GM12875 (cell line): ENCODE data around the gene RFPL2.
"Not testable (repeated sequence)": the region's sequence is repeated elsewhere in the genome, so short reads cannot be mapped to it uniquely, and the experiment has no call there.

Experiments
- H3K4me3 ChIP-seq: one replicate; pipeline ENCODE4 v1.5.1; 2011; ENCODE audit warnings: low read depth, low read length, control low read depth
- CTCF ChIP-seq: IDR thresholded peaks from 2 replicates; pipeline ENCODE4 v1.5.1; 2011; ENCODE audit warnings: low read depth, mild to moderate bottlenecking, control low read depth, inconsistent platforms, low read length, moderate library complexity, borderline replicate concordance; ENCODE audit not compliant: insufficient read depth

Gene RFPL2

DNA sequence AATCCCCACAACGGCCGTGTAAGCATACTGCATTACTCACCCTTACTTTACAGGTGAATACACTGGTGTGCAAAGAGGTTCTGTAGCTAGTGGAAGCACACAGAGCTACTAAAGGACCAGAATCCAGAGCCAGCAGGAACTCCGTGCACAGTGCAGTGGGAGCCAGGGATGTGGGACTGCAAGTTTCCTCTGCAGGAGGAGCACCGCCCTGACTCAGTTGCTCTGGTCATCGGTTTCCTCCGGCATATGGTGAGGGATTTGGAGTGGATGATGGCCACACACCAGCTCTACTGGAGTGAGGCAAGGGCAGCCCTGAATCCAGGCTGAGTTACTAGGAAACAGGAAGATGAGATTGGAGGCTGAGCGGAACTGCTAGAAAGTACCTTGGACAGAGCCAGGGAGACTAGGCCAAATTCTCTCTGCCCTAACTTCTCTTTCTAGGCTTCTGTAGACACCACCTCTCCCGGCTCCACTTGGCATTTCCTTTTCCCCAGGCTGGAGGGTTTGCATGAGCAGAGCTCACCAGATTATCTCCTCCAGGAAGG is 27.6 kb downstream of the RFPL2 start:
- TF ChIP-seq CTCF, result no peak
- H3K4me3 ChIP-seq, result no peak overlapping the region

GRCh38 chr22:32175683-32176644 is 28.9 kb downstream of the RFPL2 start:
- H3K4me3 ChIP-seq, result no peak overlapping the region
- no peak; the same call in 1 of the 2 replicates for TF ChIP-seq CTCF

DNA sequence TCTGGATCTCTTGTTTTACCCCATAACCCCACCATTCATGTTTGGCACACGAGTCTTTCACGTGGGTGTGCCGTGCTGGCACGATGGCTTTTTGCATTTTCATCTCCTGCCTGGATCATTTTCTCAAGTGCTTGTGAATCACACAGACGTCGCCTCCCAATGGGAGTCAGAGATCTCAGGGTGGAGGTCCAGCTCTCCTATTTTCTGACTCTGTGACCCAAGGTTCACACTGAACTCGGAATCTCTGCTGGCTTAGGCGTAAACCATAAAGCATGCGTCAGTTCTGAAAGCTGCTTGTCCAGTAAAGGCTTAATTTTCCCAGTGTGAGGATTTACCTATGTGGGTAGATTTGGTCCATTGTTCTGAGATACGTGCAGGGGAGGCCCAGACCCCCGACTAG is 29.8 kb downstream of the RFPL2 start:
- H3K4me3 ChIP-seq, result no peak overlapping the region
- TF ChIP-seq CTCF, result no peak

DNA sequence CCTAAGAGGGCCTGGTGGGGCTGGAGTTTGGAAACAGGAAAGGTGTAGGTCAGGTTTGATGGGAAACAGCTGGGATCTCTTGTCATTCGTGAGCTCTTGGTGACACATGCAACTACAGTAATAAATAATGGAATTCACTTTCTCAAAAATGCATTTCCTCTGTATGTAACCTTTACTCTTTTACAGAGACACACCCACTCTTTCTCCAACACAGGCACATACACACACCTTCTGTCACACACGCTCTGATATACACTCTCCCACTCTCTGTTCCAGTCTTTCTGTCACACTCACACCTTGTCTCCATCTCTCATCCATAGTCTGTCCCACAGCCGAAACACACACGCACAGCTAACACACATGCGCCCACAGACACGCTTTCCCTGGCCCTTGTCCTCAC is 39.2 kb downstream of the RFPL2 start:
- TF ChIP-seq CTCF, result no peak

DNA sequence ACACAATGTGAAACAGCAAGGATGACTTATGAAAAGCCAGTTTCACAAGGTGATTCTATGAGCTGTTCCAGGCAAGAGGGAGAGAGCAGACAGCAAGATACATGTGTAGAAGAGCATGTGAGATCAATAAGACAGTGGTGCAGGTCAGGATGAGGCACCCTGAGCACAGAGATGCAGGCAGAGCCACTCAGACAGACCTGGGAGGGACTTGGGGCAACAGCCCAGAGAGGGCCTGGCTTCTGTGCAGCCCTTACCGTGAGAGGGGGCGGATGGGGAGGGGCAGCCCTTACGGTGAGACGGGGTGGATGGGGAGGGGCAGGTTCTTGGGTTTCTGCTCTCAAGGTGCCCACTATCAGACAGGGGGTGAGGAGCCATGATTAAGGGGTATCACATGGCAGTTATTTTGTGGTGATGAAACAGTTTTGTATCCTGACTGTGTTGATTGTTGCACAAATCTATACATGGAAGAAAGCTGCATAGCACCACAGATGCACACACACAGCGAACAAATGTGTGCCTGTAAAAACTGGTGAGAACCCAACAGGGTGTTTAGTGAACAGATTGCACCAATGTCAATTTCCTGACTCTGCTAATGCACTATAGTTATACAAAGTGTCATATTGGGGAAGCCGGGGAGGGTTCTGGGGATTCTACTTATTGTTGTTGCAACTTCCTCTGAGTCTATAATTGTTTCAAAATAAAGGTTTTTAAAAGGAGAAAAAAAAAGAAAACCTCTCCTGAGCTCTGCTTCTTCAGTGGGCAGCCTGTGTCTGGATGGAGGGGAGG is 40.6 kb downstream of the RFPL2 start:
- TF ChIP-seq CTCF, result no peak

More for the DNA sequence above, 39.2 kb downstream of the RFPL2 start:
- no peak overlapping the region for H3K4me3 ChIP-seq

DNA sequence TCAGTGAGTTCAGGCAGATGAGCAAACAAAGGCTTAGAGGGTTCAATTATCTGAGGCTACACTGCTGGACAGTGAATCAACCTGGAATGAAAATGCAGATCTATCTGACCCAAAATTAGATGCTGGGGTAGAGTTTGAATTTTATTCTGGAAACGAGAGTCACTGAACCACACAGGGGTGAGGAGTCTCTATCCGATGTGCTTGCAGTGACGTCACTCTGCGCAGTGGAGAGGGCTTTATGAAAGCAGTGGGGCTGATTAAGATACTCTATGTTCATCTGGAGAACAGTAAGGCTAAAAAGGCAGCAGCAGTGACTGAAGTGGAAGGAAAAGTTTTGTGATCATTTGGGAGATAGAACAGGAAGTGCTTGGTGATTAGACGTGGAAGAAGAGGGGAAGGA is 44.5 kb downstream of the RFPL2 start:
- H3K4me3 ChIP-seq, result not testable (repeated sequence)

More for the DNA sequence above, 40.6 kb downstream of the RFPL2 start:
- H3K4me3 ChIP-seq, result no peak overlapping the region
